SW 1271 (cell line): ENCODE measurements around the gene MIPOL1.

Experiments used
- DNase-seq, 2 experiments: peaks; one replicate each; lab custom pipeline; 2025; lab: John Stamatoyannopoulos, UW

The MIPOL1 gene

GRCh38 chr14:37464192-37464858 is 266.6 kb downstream of the MIPOL1 start:
- no peak for DNase-seq

- no peak for DNase-seq
Measured at GRCh38 chr14:37466003-37466622, 268.4 kb downstream of the MIPOL1 start.

GRCh38 chr14:37466623-37467088 is 268.9 kb downstream of the MIPOL1 start:
- DNase-seq = no peak

- DNase-seq = no peak
Measured at GRCh38 chr14:37469650-37470049, 271.9 kb downstream of the MIPOL1 start.

GRCh38 chr14:37470251-37470650 is 272.5 kb downstream of the MIPOL1 start:
- no peak for DNase-seq

GRCh38 chr14:37472906-37473305 is 275.2 kb downstream of the MIPOL1 start:
- DNase-seq = no peak

GRCh38 chr14:37474191-37474590 is 276.5 kb downstream of the MIPOL1 start:
- DNase-seq = no peak

GRCh38 chr14:37480446-37481290 is 282.9 kb downstream of the MIPOL1 start:
- DNase-seq = no peak

- no peak for DNase-seq
Measured at GRCh38 chr14:37482428-37482827, 284.7 kb downstream of the MIPOL1 start.

- DNase-seq = no peak
Measured at GRCh38 chr14:37483672-37484071, 285.9 kb downstream of the MIPOL1 start.

GRCh38 chr14:37490607-37491006 is 292.9 kb downstream of the MIPOL1 start:
- DNase-seq = no peak

- no peak for DNase-seq
Measured at GRCh38 chr14:37491076-37491475, 293.3 kb downstream of the MIPOL1 start.

- no peak for DNase-seq
Measured at GRCh38 chr14:37493606-37494005, 295.9 kb downstream of the MIPOL1 start.

- DNase-seq = no peak
Measured at GRCh38 chr14:37497422-37497821, 299.7 kb downstream of the MIPOL1 start.

GRCh38 chr14:37501877-37502276 is 304.1 kb downstream of the MIPOL1 start:
- no peak for DNase-seq

GRCh38 chr14:37508503-37508902 is 310.8 kb downstream of the MIPOL1 start:
- DNase-seq = no peak

GRCh38 chr14:37512173-37512572 is 314.4 kb downstream of the MIPOL1 start:
- no peak for DNase-seq

GRCh38 chr14:37515771-37516170 is 318.0 kb downstream of the MIPOL1 start:
- DNase-seq = no peak

- DNase-seq = no peak
Measured at GRCh38 chr14:37526994-37527393, 329.3 kb downstream of the MIPOL1 start.

- DNase-seq = no peak
Measured at GRCh38 chr14:37539992-37540391, 342.3 kb downstream of the MIPOL1 start.

GRCh38 chr14:37544407-37544806 is 346.7 kb downstream of the MIPOL1 start:
- no peak for DNase-seq

- no peak for DNase-seq
Measured at GRCh38 chr14:37545174-37545573, 347.4 kb downstream of the MIPOL1 start.
